ENCODE data around the gene CBFB.

The CBFB gene

GRCh38 chr16:67128887-67129286 lies 99.9 kb downstream of the CBFB start:
- TF ChIP-seq TCF12 (IDR thresholded peaks at IDR 0.05; ENCODE audit: low read depth) (no peak), USF1 (IDR thresholded peaks at IDR 0.05) (no peak), RAD21 (IDR thresholded peaks at IDR 0.05; ENCODE audit: low read depth) (no peak), FOXM1 (IDR thresholded peaks at IDR 0.05; ENCODE audit: borderline replicate concordance, low read depth) (no peak), YY1 (IDR thresholded peaks at IDR 0.05; ENCODE audit: low read depth) (no peak), EGR1 (IDR thresholded peaks at IDR 0.05) (no peak), CREB1 (IDR thresholded peaks at IDR 0.05; ENCODE audit: low read depth) (no peak), TAF1 (IDR thresholded peaks at IDR 0.05; ENCODE audit: low read depth) (no peak), EP300 (IDR thresholded peaks at IDR 0.05; ENCODE audit: borderline replicate concordance) (no peak), NFIC (IDR thresholded peaks at IDR 0.05) (no peak), TEAD4 (IDR thresholded peaks at IDR 0.05) (no peak), CEBPB (IDR thresholded peaks at IDR 0.05) (no peak), ZBTB7A (IDR thresholded peaks at IDR 0.05; ENCODE audit: low read depth) (no peak)
- TF ChIP-seq, protein P1, sequence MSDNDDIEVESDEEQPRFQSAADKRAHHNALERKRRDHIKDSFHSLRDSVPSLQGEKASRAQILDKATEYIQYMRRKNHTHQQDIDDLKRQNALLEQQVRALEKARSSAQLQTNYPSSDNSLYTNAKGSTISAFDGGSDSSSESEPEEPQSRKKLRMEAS (IDR thresholded peaks at IDR 0.05) = no peak
- TF ChIP-seq, protein P2, sequence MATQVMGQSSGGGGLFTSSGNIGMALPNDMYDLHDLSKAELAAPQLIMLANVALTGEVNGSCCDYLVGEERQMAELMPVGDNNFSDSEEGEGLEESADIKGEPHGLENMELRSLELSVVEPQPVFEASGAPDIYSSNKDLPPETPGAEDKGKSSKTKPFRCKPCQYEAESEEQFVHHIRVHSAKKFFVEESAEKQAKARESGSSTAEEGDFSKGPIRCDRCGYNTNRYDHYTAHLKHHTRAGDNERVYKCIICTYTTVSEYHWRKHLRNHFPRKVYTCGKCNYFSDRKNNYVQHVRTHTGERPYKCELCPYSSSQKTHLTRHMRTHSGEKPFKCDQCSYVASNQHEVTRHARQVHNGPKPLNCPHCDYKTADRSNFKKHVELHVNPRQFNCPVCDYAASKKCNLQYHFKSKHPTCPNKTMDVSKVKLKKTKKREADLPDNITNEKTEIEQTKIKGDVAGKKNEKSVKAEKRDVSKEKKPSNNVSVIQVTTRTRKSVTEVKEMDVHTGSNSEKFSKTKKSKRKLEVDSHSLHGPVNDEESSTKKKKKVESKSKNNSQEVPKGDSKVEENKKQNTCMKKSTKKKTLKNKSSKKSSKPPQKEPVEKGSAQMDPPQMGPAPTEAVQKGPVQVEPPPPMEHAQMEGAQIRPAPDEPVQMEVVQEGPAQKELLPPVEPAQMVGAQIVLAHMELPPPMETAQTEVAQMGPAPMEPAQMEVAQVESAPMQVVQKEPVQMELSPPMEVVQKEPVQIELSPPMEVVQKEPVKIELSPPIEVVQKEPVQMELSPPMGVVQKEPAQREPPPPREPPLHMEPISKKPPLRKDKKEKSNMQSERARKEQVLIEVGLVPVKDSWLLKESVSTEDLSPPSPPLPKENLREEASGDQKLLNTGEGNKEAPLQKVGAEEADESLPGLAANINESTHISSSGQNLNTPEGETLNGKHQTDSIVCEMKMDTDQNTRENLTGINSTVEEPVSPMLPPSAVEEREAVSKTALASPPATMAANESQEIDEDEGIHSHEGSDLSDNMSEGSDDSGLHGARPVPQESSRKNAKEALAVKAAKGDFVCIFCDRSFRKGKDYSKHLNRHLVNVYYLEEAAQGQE (IDR thresholded peaks at IDR 0.05; ENCODE audit: low read depth) = no peak

GRCh38 chr16:67129422-67129821 lies 100.5 kb downstream of the CBFB start:
- no peak for TF ChIP-seq USF1 (IDR thresholded peaks at IDR 0.05)
- no peak for TF ChIP-seq TEAD4 (IDR thresholded peaks at IDR 0.05)
- no peak for TF ChIP-seq EGR1 (IDR thresholded peaks at IDR 0.05)
- TF ChIP-seq FOXM1 (IDR thresholded peaks at IDR 0.05; ENCODE audit: borderline replicate concordance, low read depth) = no peak
- TF ChIP-seq NFIC (IDR thresholded peaks at IDR 0.05) = no peak
- no peak for TF ChIP-seq CREB1 (IDR thresholded peaks at IDR 0.05; ENCODE audit: low read depth)
- TF ChIP-seq EP300 (IDR thresholded peaks at IDR 0.05; ENCODE audit: borderline replicate concordance) = no peak
- TF ChIP-seq TCF12 (IDR thresholded peaks at IDR 0.05; ENCODE audit: low read depth) = no peak
- no peak for TF ChIP-seq CEBPB (IDR thresholded peaks at IDR 0.05)
- no peak for TF ChIP-seq TAF1 (IDR thresholded peaks at IDR 0.05; ENCODE audit: low read depth)
- TF ChIP-seq YY1 (IDR thresholded peaks at IDR 0.05; ENCODE audit: low read depth) = no peak
- TF ChIP-seq, protein P2 (IDR thresholded peaks at IDR 0.05; ENCODE audit: low read depth) = no peak
- no peak for TF ChIP-seq RAD21 (IDR thresholded peaks at IDR 0.05; ENCODE audit: low read depth)
- no peak for TF ChIP-seq ZBTB7A (IDR thresholded peaks at IDR 0.05; ENCODE audit: low read depth)
- TF ChIP-seq, protein P1 (IDR thresholded peaks at IDR 0.05) = no peak

- no peak for TF ChIP-seq FOXM1 (IDR thresholded peaks at IDR 0.05; ENCODE audit: borderline replicate concordance, low read depth)
- no peak for TF ChIP-seq CEBPB (IDR thresholded peaks at IDR 0.05)
- TF ChIP-seq TAF1 (IDR thresholded peaks at IDR 0.05; ENCODE audit: low read depth) = no peak
- TF ChIP-seq, protein P1 (IDR thresholded peaks at IDR 0.05) = no peak
- no peak for TF ChIP-seq EP300 (IDR thresholded peaks at IDR 0.05; ENCODE audit: borderline replicate concordance)
- TF ChIP-seq NFIC (IDR thresholded peaks at IDR 0.05) = no peak
- TF ChIP-seq ZBTB7A (IDR thresholded peaks at IDR 0.05; ENCODE audit: low read depth) = no peak
Measured at GRCh38 chr16:67137605-67138004, 108.7 kb downstream of the CBFB start.

DNA sequence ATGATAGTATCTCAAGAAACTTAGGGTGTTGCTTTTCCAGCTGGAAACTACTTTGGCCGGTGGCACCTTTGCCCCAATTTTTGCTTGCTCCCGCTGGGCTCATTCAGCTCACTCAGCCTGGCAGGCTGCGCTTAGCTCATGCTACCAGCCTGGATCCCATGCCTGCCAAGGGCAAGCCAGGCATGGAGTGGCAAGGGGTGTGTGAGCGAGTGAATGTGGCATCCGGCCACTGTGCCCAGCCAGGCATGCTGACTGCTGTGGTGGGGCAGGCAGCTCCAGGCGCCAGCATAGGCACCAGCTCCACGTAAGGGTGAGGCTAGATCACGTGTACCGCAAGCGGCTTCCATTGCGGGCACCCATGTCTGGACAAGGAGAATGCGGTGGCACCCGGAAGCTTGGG lies 112.4 kb downstream of the CBFB start:
- TF ChIP-seq TCF12 (IDR thresholded peaks at IDR 0.05; ENCODE audit: low read depth) (no peak), CREB1 (IDR thresholded peaks at IDR 0.05; ENCODE audit: low read depth) (no peak), EGR1 (IDR thresholded peaks at IDR 0.05) (no peak), USF1 (IDR thresholded peaks at IDR 0.05) (no peak), ZBTB7A (IDR thresholded peaks at IDR 0.05; ENCODE audit: low read depth) (no peak), NFIC (IDR thresholded peaks at IDR 0.05) (no peak), TEAD4 (IDR thresholded peaks at IDR 0.05) (no peak), EP300 (IDR thresholded peaks at IDR 0.05; ENCODE audit: borderline replicate concordance) (no peak), TAF1 (IDR thresholded peaks at IDR 0.05; ENCODE audit: low read depth) (no peak), CEBPB (IDR thresholded peaks at IDR 0.05) (no peak), FOXM1 (IDR thresholded peaks at IDR 0.05; ENCODE audit: borderline replicate concordance, low read depth) (no peak), YY1 (IDR thresholded peaks at IDR 0.05; ENCODE audit: low read depth) (no peak), RAD21 (IDR thresholded peaks at IDR 0.05; ENCODE audit: low read depth) (no peak)
- TF ChIP-seq, protein P1 (IDR thresholded peaks at IDR 0.05) = no peak
- TF ChIP-seq, protein P2 (IDR thresholded peaks at IDR 0.05; ENCODE audit: low read depth) = no peak

Data from Ishikawa (cell line).